Thoracic aorta (tissue), 2 donors: ENCODE measurements around the gene H6PD. TPM values are rescaled to one million over a fixed set of nuclear protein-coding genes. Genes with fewer than 3 reads are reported as not detected.

ENCODE experiments used
- ATAC-seq: fragments of 150-250 bp; one replicate; pipeline ENCODE4 v1.8.0; 2017; ENCODE audit warnings: low read depth; ENCODE audit not compliant: insufficient number of reproducible peaks, low FRiP score
- DNase-seq: peaks from one replicate; pipeline ENCODE4 v3.0.0-alpha.2; 2020; ENCODE audit warnings: low spot score
- H3K27ac ChIP-seq, 2 donors: fragments of 200-600 bp; sonication (generic); 1 replicate in 1 of 2; 2 replicates in 1 of 2; pipeline ENCODE4 v1.5.1; 2016; ENCODE audit warnings: mild to moderate bottlenecking in 2 of 2, moderate library complexity in 2 of 2
- H3K27me3 ChIP-seq: fragments of 200-600 bp; sonication (generic); replicated peaks from 2 replicates; pipeline ENCODE4 v1.6.0; 2016; ENCODE audit warnings: mild to moderate bottlenecking; ENCODE audit not compliant: insufficient read depth
- H3K36me3 ChIP-seq: fragments of 200-600 bp; sonication (generic); one replicate; pipeline ENCODE4 v1.5.1; 2016
- H3K4me1 ChIP-seq, 2 donors: fragments of 200-600 bp; sonication (generic); 1 replicate in 1 of 2; 2 replicates in 1 of 2; pipeline versions ENCODE4 v1.5.1 to v1.6.0; 2016; ENCODE audit warnings: low read depth in 2 of 2, mild to moderate bottlenecking in 1 of 2; ENCODE audit not compliant: control insufficient read depth in 1 of 2
- H3K4me3 ChIP-seq: fragments of 200-600 bp; sonication (generic); 2 replicates; pipeline ENCODE4 v1.5.1; 2016; ENCODE audit warnings: mild to moderate bottlenecking
- H3K9me3 ChIP-seq: fragments of 200-600 bp; sonication (generic); 2 replicates; pipeline ENCODE4 v1.5.1; 2016
- CTCF ChIP-seq: fragments of 200-600 bp; sonication (generic); IDR thresholded peaks from one replicate; pipeline ENCODE4 v1.5.1; 2019; ENCODE audit warnings: antibody characterized with exemption
- total RNA-seq, 2 donors: library from RNA; depleted of rRNA; stranded (reverse); fragments of >200 nt; gene quantifications; one replicate each; pipeline versions ENCODE4 v1.1.0 to v1.2.3, GENCODE V29; 2016

H6PD gene
- total RNA-seq, 2 donors from 2014 or later = 57.8 to 80.6 TPM

- Histone ChIP-seq H3K4me3 (peak overlapping the region; percentile 21), H3K9me3 (no peaks in the 10 kb centered on the region), H3K27me3 (no peaks in the 10 kb centered on the region), H3K4me1 (peaks cover 9 to 35% of the 10 kb centered on the region in 2 donors), H3K36me3 (no peaks in the 10 kb centered on the region), H3K27ac (no peak overlapping the region)
- TF ChIP-seq CTCF = peak; percentile 78
- DNase-seq (peak; percentile 39), ATAC-seq (no peak)
These were observed 38.2 kb upstream of the H6PD start for GRCh38 chr1:9196129-9197040.

GRCh38 chr1:9197186-9198099 lies 37.1 kb upstream of the H6PD start:
- Histone ChIP-seq H3K36me3 (no peaks in the 10 kb centered on the region), H3K4me1 (peaks cover 14 to 45% of the 10 kb centered on the region in 2 donors), H3K27ac (no peak overlapping the region), H3K9me3 (no peaks in the 10 kb centered on the region), H3K4me3 (peak overlapping the region; percentile 62), H3K27me3 (no peaks in the 10 kb centered on the region)
- ATAC-seq (no peak), DNase-seq (no peak)
- no peak for TF ChIP-seq CTCF

- H3K4me1 ChIP-seq = peaks cover 15 to 50% of the 10 kb centered on the region in 2 donors
- no peaks in the 10 kb centered on the region for H3K36me3 ChIP-seq
- TF ChIP-seq CTCF = no peak
- no peaks in the 10 kb centered on the region for H3K9me3 ChIP-seq
- no peak overlapping the region for H3K27ac ChIP-seq
- DNase-seq (no peak), ATAC-seq (no peak)
- H3K27me3 ChIP-seq = no peaks in the 10 kb centered on the region
- H3K4me3 ChIP-seq = peak overlapping the region; percentile 62
These were observed 35.8 kb upstream of the H6PD start for GRCh38 chr1:9198538-9199361.

DNA sequence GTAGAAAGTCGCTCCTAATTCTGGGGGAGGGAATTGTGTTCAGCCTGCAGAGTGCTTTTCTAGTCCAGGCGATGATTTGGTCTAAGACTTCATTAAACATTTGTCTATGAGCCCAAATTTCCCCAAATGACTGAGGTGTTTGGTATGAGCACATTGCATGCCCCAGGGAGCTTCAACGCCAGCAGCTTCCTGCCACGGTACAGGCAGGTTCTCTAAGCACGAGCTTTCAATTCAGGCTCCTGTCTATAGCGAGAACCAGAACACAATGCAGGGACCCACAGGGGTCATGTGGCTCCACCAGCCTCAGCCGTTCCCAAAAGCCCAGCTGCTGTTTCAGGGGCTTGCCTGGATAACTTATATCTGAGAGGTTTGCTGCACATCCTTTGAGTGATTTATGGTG lies 34.1 kb upstream of the H6PD start:
- H3K27ac ChIP-seq = no peak overlapping the region
- H3K9me3 ChIP-seq = no peaks in the 10 kb centered on the region
- no peak for ATAC-seq
- no peaks in the 10 kb centered on the region for H3K36me3 ChIP-seq
- no peak for TF ChIP-seq CTCF
- no peak overlapping the region for H3K4me3 ChIP-seq
- peaks cover 15 to 50% of the 10 kb centered on the region in 2 donors for H3K4me1 ChIP-seq
- no peaks in the 10 kb centered on the region for H3K27me3 ChIP-seq
- DNase-seq = no peak
